D341Med (cell line): ENCODE measurements around the gene PRR23E.

ENCODE experiments used
- DNase-seq: peaks from one replicate; pipeline ENCODE4 v3.0.0; 2012; ENCODE audit warnings: low spot score

The PRR23E gene

DNA sequence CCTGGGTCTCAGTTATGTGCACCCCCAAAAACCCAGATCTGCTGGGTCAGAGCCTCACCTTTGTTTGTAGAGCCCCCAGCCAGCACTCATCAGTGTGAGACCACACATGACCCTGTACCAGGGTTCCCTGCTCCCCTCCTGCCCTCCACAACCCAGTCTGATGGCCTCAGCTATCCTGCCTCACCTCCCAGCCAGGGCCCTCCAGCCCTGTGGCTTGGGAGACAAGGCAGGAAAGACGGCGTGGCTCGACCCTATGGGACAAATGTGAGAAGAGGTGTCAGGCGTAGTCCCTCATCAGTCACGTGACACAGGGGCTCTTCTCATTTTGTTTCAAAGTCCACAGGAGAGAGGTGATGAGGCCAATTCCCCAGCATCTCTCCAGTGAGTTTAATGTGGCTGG is 28.3 kb upstream of the PRR23E start:
- no peak for DNase-seq

DNA sequence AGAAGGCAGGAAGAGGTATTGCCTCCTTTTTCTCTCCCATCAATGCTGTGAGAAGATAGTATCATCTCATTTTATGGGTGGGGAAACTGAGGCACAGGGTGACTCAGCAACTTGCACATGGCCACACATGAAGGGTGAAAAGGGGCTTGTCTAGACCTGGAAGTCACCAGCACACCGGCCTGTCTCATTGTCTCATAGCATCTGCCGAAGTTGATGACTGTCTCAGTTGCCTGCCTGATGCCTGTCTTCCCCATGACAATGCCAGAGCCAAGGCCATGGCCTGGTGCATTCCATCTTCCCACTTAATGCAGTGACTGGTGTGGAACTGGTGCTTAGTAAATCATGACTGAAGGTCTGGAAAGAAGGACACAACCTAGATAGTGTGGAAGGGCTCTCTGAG is 27.9 kb upstream of the PRR23E start:
- DNase-seq, result no peak

DNA sequence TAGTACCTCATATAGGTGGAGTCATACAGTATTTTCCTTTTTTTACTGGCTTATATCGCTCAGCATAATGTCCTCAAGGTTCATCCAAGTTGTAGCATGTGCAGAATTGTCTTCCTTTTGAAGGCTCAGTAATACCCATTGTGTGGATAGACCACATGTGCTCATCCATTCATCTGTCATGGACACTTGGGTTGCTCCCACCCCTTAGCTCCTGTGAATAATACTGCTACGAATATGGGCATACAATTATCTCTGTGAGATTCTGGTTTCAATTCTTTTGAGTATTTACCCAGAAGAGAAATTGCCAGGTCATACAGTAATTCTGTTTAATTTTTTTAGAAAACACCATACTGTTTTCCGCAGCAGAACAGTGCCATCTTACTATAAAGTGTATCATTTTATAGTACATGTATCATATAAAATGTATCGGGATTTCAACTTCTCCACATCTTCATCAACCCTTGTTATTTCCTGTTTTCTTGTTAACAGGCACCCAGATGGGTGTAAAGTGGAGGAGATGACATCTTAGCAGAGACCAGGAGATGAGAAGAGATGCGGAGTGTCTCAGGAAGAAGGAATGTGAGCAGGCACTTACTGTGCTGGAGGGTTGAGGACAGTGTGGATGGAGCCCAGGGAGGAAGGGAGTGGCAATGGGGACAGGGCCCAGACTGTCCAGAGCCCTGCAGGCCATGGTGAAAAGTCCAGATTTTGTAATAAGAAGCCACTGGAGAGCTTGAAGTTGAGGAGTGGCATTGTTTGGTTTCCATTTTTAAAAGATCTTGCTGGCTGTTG is 27.0 kb upstream of the PRR23E start:
- DNase-seq, result no peak

DNA sequence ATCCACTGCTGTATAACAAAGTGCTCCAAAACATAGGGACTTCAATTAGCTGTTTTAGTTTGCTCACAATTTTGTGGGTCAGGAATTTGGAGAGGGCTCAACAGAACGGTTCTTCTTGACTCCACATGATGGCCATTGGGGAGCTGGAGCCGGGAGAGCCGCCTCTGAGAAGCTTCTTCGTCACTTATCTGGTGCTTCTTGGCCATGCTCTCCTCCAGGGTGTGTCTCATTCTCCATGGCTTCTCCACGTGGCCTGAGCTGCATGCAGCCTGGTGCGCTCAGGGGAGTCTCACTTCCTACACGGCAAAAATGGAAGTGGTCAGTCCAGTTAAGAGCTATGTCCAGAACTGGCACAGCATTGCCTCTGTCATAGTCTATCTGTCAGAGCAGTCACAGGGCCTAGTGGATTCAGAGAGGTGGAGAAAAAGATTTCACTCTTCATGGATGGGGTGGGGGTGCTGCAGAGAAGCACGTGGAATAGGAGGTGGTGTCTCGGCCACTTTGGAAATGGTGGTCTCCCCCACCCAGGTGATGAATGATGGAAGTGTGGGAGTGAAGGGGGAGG is 26.3 kb upstream of the PRR23E start:
- DNase-seq, result no peak

DNA sequence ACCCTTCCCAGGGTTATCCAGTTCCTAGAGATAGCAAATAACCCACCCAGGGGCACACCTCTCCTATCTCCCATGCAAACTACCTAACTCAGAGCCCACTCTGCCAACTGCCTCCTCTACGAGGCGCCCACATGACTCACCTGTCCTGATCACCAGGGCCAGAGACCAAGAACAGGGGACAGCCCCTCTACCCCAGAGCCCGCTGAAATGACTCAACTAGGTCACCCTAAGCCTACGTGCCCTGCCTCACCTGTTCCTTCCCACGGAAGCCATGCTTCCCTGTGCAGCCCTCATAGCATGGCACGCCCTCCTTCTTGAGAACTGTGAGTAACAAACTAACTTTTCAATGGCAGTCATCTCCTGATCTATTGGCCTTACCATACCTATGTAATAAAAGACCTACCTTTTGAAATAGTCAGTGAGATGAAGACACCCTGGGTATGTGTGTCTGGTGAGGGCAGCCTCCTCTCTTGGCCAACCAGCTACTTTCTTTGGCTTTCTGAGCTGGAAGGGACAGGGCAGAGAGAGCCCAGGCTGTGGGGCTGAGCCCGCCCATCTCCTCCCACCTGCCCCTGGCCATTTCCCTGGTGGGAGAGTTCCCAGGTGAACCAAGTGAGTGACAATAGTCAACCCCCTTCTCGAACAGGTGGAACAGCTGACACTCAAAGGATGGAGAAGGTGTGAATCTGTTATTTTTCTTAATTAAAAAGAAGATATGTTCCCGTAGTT is 25.5 kb upstream of the PRR23E start:
- no peak for DNase-seq

DNA sequence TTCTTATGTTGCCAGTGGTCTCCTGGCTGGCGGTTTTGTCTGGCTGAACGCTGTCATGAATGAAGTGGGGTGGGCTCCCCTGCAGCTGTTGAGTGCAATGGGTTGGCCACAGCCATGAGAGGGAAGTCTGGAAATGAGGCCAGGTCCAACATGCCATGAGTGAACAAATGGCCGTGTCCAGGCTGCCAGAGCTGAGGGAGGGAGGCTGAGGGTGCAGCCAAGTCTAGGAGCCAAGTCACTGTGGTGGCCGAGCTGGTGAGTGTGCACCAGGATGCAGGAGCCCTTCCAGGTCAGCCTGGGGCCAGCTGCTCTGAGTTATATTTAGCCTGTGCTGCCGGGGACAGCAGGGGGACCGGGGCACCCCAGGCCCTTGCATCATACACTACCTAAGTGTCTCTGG is 24.7 kb upstream of the PRR23E start:
- peak; percentile 12 for DNase-seq

DNA sequence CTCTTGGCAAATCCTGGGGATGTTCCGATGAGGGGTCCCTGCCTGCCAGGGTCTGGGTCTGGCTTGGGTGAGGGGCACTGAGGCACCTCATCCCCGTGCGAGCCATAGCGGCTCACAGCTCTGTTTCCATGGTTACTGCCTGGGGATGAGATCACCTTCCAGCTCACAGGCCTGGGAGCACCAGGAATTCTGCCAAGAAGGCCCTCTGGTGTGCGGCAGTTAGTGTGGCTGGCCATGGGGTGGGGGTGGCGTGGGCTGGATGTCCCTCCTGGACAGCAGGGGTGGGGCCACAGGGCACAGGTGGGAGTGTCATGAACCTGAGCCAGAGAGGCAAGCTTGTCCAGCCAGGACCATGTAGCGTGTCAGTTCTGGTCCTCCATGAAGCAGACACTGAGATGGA is 22.1 kb upstream of the PRR23E start:
- peak; percentile 18 for DNase-seq

DNA sequence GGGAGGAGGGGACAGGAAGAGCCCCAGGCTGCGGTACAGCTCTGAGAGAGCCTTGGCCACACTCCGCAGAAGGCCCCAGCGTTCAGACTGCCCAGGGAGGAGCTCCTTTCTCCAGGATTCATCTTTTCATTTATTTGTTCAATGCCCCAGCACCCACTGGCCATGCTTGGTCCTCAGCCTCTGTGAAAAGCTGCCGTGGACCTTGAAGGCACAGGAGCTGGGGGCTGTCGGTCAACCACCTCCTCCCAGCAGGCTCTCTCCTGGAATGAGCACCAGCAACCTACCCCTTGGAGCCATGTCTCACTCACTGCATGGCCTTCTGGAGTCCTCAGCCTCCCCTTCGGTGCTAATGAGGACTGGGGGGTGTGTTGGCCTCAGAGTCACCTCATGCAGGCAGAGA is 21.6 kb upstream of the PRR23E start:
- peak; percentile 11 for DNase-seq

DNA sequence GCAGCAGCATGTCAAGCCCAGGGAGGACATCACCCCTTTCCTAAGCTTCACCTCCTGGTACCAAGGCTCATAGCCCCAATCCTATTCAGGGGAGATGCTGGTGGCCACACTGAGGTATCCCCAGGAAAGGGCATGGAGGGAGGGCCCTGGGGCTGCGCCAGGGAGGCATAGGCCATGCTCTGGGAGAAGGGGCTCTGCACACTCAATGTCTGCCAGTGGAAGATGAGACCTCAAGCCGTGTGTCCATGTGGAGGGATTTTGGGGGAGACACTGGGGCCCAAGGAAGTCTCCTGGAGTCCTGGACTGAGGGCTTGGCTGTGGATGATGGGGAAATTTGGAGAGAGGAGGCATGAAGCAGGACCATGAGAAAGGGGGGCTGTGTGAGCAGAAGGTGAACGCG is 21.2 kb upstream of the PRR23E start:
- DNase-seq, result no peak

DNA sequence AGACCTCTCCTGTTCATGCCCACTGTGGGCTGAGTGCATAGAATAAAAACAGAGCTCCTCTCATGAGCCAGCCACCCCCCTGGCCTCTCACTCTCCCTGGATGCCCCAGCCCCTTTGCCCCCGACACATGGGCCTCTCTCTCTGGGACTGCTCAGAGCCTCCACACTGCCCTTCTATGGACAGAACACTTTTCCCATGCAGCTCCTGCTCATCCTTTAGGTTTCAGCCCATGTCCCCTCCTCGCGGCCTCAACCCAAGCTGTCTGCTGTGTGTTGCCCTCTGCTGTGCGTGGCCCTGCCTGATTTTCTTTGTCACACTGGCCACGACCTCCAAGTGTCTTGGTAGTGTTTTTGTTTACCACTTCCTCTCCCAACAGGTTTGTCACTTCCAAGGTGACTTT is 20.7 kb upstream of the PRR23E start:
- DNase-seq, result no peak

DNA sequence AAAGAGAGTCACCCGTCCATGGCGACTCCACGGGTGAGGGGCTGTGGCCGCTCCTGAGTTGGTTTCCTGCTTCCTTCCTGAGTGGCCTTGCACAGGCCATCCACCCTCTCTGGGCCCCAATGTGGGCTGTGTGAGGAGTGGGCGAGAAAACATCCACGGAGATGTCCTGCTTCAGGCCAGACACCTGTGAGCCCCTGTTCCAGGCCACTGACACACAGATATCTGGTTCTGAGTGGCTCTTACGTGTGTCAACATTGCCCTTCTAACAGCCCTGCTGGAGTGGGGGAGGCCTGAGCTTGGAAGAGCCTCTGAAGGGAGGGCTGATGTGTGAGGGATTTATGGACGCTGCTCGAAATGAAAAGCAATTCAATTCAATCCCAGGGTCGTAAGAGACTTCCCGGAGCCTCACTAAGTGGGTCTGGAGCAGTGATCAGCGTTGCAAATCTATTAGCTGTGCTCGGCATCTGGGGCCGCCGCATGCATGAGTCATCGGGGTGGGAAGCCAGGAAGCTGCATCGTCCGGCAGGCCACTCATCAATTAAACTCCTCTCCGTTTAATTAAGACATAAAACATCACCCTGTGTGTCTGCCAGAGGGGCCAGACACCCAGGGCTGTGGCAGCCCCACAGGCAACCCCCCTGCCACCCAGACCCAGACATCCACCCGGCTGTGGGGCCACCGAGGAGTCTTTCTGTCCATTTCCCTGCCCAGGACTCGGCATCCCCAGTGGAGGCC is 20.0 kb upstream of the PRR23E start:
- DNase-seq, result peak; percentile 15

DNA sequence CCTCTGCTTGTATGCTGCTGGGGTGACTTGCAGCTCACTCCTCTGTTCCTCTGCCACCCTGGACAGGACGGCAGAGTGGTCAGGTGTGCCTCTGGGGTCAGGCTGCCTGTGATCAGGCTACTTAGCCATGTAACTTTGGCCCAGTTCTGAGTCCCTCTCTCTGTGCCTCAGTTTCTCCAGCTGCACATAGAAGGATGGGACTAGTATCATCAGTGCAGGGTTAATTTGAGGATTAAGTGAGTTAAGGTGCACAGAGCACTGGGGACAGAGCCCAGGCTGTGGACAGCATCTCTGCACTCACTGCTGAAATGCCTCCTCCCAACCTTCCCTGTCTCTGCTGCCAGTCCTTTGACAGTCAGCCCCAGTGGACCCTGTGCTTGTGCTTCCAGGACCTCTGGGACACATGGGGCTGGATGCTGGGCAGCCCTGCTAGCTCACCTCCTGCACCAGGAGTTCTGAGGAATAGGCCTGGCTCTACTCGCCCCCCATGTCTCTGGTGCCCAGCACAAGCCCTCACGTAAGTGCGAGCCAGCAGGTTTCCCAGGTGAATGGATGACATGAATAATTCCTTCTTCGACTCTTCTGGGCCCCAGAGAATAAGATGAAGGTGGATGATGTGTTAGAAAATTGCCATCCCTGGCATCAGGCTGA is 19.3 kb upstream of the PRR23E start:
- no peak for DNase-seq

DNA sequence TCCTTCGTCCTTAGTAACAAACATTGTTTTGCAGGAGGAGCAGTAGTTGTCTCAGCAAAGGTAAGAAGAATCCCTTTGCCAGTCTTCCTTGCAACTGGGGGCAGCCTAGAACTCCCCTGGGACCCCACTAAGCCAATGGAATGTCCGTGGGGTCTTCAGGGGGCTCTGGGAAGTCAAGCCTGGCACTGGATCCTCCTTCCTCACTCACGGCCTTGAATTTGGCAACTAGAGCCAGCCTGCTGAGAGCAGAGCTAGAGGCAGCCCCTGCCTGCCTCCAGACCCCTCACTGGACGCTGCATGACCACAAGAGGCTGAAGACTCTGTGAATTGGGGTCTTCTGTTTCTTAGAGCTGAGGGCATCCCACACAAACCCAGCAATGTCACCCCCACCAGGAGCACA is 18.6 kb upstream of the PRR23E start:
- no peak for DNase-seq

DNA sequence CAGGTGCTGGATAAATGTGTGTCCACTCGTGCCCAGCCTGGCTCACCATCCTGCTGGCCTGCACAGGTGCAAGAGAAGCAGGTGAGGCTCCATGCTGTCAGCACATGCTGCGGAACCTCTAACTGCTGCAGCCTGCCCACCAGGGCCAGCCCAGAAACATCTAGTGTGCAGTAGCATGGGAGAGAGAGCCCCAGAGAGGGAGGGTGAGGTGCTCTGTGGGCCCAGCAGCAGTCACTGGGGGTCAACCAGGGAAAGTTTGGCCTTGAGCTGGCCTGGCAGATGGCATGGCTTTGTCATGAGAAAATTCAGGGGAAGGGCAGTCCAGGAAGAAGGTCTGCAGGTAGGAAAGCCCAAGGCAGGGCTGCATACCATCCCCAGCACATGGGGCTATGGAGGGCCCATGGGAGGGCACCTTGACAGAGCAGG is 18.2 kb upstream of the PRR23E start:
- no peak for DNase-seq

DNA sequence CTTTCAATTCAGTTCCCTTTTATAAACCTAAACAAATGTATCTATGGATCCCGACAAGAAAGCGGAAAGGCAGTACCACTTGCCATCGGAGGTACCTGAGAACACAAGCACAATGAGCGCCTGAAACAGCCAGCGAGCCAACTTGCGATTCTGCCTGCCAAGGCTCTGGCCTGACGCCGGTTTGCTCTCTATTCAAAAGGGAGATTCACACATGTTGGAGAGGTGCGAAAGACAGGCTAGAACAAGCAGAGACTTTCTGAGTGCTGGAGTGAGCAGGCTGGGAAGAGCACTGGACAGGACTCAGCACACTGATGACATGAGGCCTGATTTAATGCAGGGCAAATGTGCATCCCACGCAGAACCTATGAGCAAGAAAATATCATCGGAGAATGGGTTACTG is 17.7 kb upstream of the PRR23E start:
- DNase-seq, result no peak

DNA sequence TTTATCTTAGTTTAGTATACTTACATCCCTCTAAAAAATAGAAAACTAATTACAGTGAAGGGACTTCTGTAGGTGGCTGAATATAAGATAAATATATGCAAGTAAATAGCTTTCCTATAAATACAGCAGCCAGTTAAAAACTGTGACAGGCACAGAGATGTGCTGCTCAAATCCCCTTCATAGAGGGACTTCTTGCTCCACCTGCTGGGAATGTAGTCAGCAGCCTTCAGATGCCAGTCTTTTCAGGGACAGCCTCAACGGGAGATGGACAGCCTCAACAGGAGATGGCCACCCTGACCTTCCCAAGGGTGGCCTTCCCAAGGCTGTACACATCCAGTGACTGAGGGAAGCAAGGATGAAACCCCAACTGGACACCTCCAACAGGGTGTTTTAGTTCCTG is 15.7 kb upstream of the PRR23E start:
- DNase-seq, result peak; percentile 12

DNA sequence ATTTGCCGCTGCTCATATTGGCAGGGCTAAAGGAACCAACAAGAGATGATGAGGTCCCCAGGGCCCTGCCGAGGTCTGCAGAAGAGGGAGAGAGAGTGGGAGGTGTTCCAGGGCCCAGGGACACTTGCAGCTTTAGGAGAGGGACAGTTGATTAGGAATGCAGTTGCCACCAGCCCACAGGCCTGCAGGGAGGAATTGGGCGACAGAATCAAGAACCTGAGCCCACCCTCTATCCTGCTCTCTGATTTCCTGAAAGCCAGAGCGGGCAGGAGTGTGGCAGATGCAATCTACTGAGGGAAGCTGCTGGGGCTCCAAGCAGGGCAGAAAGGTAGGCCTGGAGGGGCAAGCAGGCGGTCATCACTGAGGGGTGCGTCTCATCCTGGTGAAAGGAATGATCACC is 12.1 kb upstream of the PRR23E start:
- DNase-seq, result peak; percentile 14

DNA sequence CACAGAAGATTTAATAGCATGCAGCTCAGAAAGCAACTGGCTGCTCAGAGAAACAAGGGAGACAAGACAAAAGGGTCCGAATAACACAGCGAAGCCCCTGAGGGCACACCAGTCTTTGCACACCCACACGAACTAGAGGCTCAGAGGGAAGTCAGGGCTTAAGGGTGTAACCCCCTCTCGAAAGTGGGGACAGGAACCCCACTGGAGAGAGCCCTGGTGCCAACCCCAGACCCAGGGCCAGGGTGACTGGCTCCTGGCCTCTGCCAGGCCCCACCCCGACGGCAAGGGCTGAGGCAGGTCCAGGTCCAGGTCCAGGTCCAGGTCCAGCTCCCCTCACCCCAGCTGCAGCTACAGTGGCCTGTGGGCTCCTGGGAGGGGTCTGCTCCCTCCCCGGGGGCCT is 10.5 kb upstream of the PRR23E start:
- peak; percentile 14 for DNase-seq

DNA sequence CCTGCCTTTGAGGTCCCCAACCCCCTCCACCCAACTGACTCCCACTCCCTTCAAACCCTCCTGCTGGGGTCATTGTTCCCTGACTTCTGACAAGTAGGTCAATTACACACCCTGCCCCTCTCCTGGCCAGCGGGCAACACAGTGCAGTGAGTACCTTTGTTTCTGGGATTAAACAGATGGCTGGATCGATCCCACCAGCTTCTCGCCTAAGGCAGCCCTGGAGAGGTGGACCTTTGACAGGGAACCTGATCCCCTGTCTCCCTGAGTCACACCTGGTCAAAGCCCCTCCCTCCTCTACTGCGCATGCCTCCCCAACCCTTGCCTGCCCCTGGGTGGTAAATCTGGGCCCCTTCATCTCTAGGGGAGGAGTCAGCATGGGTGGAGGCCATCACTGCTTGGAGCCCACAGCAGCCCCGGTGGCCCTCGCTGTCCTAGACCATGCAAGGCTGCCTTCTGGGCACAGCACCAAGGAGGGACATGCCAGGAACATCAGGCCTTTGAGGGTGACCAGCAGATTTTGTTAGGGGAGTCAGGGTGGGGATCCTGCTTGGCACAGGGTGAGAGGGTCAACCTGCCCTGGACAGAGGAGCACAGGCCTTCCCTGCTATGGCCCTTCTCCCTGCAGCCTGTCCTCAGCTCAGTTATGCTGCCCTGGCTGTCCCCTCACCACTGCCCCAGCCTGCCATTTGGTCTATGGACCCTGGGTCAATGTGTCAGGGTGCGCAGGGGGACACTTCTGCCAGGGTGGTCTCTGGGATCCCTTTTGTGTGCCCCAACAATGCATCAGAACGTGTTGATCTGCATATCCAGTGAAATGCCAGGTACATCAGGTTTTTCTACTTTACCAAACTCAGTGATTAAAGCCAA is 9.8 kb upstream of the PRR23E start:
- DNase-seq, result peak; percentile 10

DNA sequence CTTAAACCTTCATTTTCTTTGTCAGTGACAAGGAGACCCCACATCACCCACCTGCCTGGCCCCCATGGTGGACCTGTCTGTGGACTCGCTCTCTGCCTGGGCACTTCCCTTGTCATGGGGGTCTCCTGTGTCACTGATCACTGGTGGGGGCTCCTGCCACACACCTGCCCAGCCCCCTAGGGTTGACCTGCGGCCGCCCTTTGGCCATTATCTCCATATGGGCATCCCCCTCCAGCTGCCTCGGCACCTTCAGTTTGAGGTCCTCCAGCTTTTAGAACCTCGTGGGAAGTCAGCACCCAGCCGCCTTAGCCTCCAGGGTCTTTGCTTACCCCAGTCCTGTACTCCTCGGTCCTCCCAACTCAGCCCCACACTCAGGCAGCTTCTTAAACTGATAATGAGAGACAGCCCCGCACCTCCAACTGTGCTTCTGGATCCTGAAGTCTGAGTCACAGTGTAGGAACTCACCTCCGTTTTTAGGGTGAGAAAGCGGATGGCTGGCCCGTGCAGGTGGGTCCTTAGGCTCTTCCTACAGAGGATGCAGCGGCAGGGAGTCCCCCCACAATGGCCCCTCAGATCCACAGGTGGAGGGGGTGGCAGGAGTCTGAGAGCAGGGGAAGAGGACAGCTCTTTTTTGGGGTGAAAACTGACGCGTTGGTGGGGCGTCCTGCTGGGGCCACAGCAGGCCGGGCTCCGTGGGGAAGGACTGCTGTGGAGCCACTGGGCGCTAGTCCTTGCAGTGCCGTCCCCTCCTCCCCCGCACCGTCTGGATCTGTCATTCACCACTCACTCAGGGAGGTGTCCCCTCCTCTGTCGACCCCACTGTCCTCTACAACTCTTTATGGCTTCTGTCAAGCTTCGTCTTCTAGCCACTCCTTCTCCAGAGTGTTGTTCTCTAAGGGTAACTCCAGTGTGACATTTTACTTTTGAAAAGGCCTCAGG is 8.7 kb upstream of the PRR23E start:
- peak; percentile 10 for DNase-seq
